ENCODE results near the gene GSTP1.

Gene GSTP1

GRCh38 chr11:67631853-67632174 lies 48.2 kb downstream of the GSTP1 start:
- DNase-seq (ENCODE audit: low read depth): no peak
- no peak for TF ChIP-seq CTCF (conservative IDR thresholded peaks at IDR 0.05; ENCODE audit: low read depth, low read length)

GRCh38 chr11:67632175-67632981 lies 48.8 kb downstream of the GSTP1 start:
- DNase-seq (ENCODE audit: low read depth): no peak
- no peak for TF ChIP-seq CTCF (conservative IDR thresholded peaks at IDR 0.05; ENCODE audit: low read depth, low read length)
- H3K4me3 ChIP-seq (ENCODE audit: low read length): no peak overlapping the region

More at GRCh38 chr11:67631853-67632174, 48.2 kb downstream of the GSTP1 start:
- H3K4me3 ChIP-seq (ENCODE audit: low read length): no peak overlapping the region

- TF ChIP-seq CTCF (conservative IDR thresholded peaks at IDR 0.05; ENCODE audit: low read depth, low read length): no peak
- DNase-seq (ENCODE audit: low read depth): no peak
- no peak overlapping the region for H3K4me3 ChIP-seq (ENCODE audit: low read length)
Observed at GRCh38 chr11:67632982-67633755, 49.6 kb downstream of the GSTP1 start.

GRCh38 chr11:67633758-67634365 lies 50.2 kb downstream of the GSTP1 start:
- TF ChIP-seq CTCF (conservative IDR thresholded peaks at IDR 0.05; ENCODE audit: low read depth, low read length): no peak
- H3K4me3 ChIP-seq (ENCODE audit: low read length): no peak overlapping the region
- DNase-seq (ENCODE audit: low read depth): no peak

- DNase-seq (ENCODE audit: low read depth): no peak
- no peak overlapping the region for H3K4me3 ChIP-seq (ENCODE audit: low read length)
- TF ChIP-seq CTCF (conservative IDR thresholded peaks at IDR 0.05; ENCODE audit: low read depth, low read length): no peak
Observed at GRCh38 chr11:67634366-67635230, 51.0 kb downstream of the GSTP1 start.

GRCh38 chr11:67635231-67635521 lies 51.6 kb downstream of the GSTP1 start:
- no peak for DNase-seq (ENCODE audit: low read depth)
- H3K4me3 ChIP-seq (ENCODE audit: low read length): no peak overlapping the region

More at GRCh38 chr11:67635231-67635521, 51.6 kb downstream of the GSTP1 start:
- TF ChIP-seq CTCF (conservative IDR thresholded peaks at IDR 0.05; ENCODE audit: low read depth, low read length): no peak
